Measurements from ENCODE around the gene PDIA6.

GRCh38 chr2:10839813-10840212, 27.2 kb upstream of the PDIA6 start:
- TF ChIP-seq CTCF (IDR thresholded peaks at IDR 0.05; ENCODE audit: insufficient read depth, low read depth, low read length) (no peak), EZH2 (IDR thresholded peaks at IDR 0.05; ENCODE audit: insufficient read depth, low read length) (no peak)

All from astrocyte (in vitro differentiated cells and primary cell).